ENCODE data around the gene COL9A1. TPM values are rescaled to one million over a fixed set of nuclear protein-coding genes. Genes with fewer than 3 reads are reported as not detected.
"Not testable (repeated sequence)": the region's sequence is repeated elsewhere in the genome, so short reads cannot be mapped to it uniquely, and the experiment has no call there.

COL9A1 gene
- total RNA-seq, 1 experiment from 2014 or later, result not detected

DNA sequence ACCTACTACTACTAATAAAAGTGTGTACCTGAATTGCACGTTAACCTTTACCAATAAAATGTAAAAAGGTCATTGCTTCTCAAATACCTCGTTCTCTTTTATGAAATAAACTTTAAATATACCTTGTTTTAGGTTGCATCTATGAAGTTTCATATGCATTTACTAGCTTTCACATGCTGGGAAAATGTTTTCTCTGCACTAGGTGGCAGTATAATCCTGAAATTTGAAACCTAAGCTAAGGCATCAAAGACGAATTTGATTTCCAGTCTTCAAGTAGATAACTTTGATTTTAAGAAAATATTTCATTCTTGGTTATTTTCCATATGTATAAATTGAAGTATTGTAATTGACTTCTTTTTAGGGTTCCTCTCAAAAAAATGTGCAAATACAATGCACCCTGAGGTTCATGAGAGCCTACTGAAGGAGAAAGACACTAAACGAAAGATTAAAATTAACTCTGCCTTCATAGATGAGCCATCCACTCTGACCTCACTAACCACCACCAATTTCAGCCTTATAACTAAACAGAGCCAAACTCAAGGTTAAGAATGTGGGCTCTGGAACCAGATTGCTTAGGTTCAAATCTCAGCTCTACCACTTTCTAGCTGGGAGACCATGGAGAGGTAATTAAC lies 7.3 kb upstream of the COL9A1 start:
- peak in 1 of 2 experiments; percentile 39 for DNase-seq
- H3K4me3 Mint-ChIP-seq (ENCODE audit: unreplicated experiment), result no peak overlapping the region
- TF ChIP-seq, protein P1, sequence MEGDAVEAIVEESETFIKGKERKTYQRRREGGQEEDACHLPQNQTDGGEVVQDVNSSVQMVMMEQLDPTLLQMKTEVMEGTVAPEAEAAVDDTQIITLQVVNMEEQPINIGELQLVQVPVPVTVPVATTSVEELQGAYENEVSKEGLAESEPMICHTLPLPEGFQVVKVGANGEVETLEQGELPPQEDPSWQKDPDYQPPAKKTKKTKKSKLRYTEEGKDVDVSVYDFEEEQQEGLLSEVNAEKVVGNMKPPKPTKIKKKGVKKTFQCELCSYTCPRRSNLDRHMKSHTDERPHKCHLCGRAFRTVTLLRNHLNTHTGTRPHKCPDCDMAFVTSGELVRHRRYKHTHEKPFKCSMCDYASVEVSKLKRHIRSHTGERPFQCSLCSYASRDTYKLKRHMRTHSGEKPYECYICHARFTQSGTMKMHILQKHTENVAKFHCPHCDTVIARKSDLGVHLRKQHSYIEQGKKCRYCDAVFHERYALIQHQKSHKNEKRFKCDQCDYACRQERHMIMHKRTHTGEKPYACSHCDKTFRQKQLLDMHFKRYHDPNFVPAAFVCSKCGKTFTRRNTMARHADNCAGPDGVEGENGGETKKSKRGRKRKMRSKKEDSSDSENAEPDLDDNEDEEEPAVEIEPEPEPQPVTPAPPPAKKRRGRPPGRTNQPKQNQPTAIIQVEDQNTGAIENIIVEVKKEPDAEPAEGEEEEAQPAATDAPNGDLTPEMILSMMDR (IDR thresholded peaks at IDR 0.05; ENCODE audit: insufficient read depth in 1 of 2, low read depth in 1 of 2, low read length in 1 of 2, severe bottlenecking in 1 of 2, unreplicated experiment in 1 of 2), result peak; percentile 19 to 52
- no peaks in the 10 kb centered on the region for H3K9me3 Mint-ChIP-seq (ENCODE audit: unreplicated experiment)
- H3K9me3 ChIP-seq, result no peaks in the 10 kb centered on the region
- no peaks in the 10 kb centered on the region for H3K36me3 ChIP-seq (ENCODE audit: control insufficient read depth, insufficient read depth, low read length)
- H3K27me3 Mint-ChIP-seq (ENCODE audit: insufficient read depth, unreplicated experiment), result peaks cover 13% of the 10 kb centered on the region
- no peak overlapping the region for H3K4me3 ChIP-seq (ENCODE audit: low read depth, low read length)
- no peaks in the 10 kb centered on the region for H3K4me1 ChIP-seq
- no peak overlapping the region for H3K27ac Mint-ChIP-seq (ENCODE audit: unreplicated experiment)
- POLR2A ChIA-PET, result no interaction called here
- H3K27me3 ChIP-seq (replicated peaks; ENCODE audit: control insufficient read depth, insufficient read depth, low read length), result no peaks in the 10 kb centered on the region
- CTCF ChIA-PET, result interaction anchor here (0.5 to 2.6 kb wide), 15 partner anchors 27 to 701 kb away, joined by 3 to 62 read pairs (median 4); partner anchors contain the start of gene FAM135A
- H3K4me1 Mint-ChIP-seq (ENCODE audit: low read depth, unreplicated experiment), result peaks cover 6% of the 10 kb centered on the region
- no peaks in the 10 kb centered on the region for H3K36me3 Mint-ChIP-seq (ENCODE audit: insufficient read depth, unreplicated experiment)
- BruUV-seq (replicated peaks), result no TSS peak
- intact Hi-C loops (cut with micrococcal nuclease; ENCODE audit: unreplicated experiment), result loop anchor here (1.0 to 10.0 kb wide), 5 partner anchors 59 to 703 kb away; no protein-coding TSS in a partner anchor

- Histone ChIP-seq H3K4me1 (no peaks in the 10 kb centered on the region), H3K4me3 (ENCODE audit: low read depth, low read length) (no peak overlapping the region), H3K9me3 (no peaks in the 10 kb centered on the region), H3K36me3 (ENCODE audit: control insufficient read depth, insufficient read depth, low read length) (no peaks in the 10 kb centered on the region), H3K27me3 (replicated peaks; ENCODE audit: control insufficient read depth, insufficient read depth, low read length) (no peaks in the 10 kb centered on the region)
- H3K4me1 Mint-ChIP-seq (ENCODE audit: low read depth, unreplicated experiment), result peaks cover 6% of the 10 kb centered on the region
- no TSS peak for BruUV-seq (replicated peaks)
- no peaks in the 10 kb centered on the region for H3K9me3 Mint-ChIP-seq (ENCODE audit: unreplicated experiment)
- no peak for DNase-seq
- no peak overlapping the region for H3K27ac Mint-ChIP-seq (ENCODE audit: unreplicated experiment)
- no peaks in the 10 kb centered on the region for H3K36me3 Mint-ChIP-seq (ENCODE audit: insufficient read depth, unreplicated experiment)
- CTCF ChIA-PET, result interaction anchor here (0.6 to 2.6 kb wide), 4 partner anchors 56 to 104 kb away, joined by 3 to 14 read pairs (median 10); partner anchors contain the start of gene FAM135A
- H3K27me3 Mint-ChIP-seq (ENCODE audit: insufficient read depth, unreplicated experiment), result peaks cover 15% of the 10 kb centered on the region
- POLR2A ChIA-PET, result no interaction called here
- H3K4me3 Mint-ChIP-seq (ENCODE audit: unreplicated experiment), result no peak overlapping the region
- intact Hi-C loops (cut with micrococcal nuclease; ENCODE audit: unreplicated experiment), result loop anchor here (1.0 kb wide), 1 partner anchor 88 kb away; no protein-coding TSS in a partner anchor
- TF ChIP-seq, protein P1 (IDR thresholded peaks at IDR 0.05; ENCODE audit: insufficient read depth in 1 of 2, low read depth in 1 of 2, low read length in 1 of 2, severe bottlenecking in 1 of 2, unreplicated experiment in 1 of 2), result no peak
These were observed 6.4 kb upstream of the COL9A1 start for GRCh38 chr6:70309243-70309642.

- intact Hi-C loops (cut with micrococcal nuclease; ENCODE audit: unreplicated experiment); H3K36me3 ChIP-seq (ENCODE audit: control insufficient read depth, insufficient read depth, low read length); H3K27ac Mint-ChIP-seq (ENCODE audit: unreplicated experiment); H3K4me3 Mint-ChIP-seq (ENCODE audit: unreplicated experiment); H3K4me1 Mint-ChIP-seq (ENCODE audit: low read depth, unreplicated experiment); BruUV-seq (replicated peaks); POLR2A ChIA-PET; H3K27me3 ChIP-seq (replicated peaks; ENCODE audit: control insufficient read depth, insufficient read depth, low read length); DNase-seq; H3K4me3 ChIP-seq (ENCODE audit: low read depth, low read length); H3K36me3 Mint-ChIP-seq (ENCODE audit: insufficient read depth, unreplicated experiment); H3K9me3 ChIP-seq; H3K9me3 Mint-ChIP-seq (ENCODE audit: unreplicated experiment); H3K4me1 ChIP-seq: not testable (repeated sequence)
- TF ChIP-seq, protein P1 (IDR thresholded peaks at IDR 0.05; ENCODE audit: insufficient read depth in 1 of 2, low read depth in 1 of 2, low read length in 1 of 2, severe bottlenecking in 1 of 2, unreplicated experiment in 1 of 2), result peak in 1 of 2 experiments; percentile 34
- CTCF ChIA-PET, result interaction anchor here (1.1 kb wide), 1 partner anchor 61 kb away, joined by 7 read pairs; no protein-coding TSS in a partner anchor
- H3K27me3 Mint-ChIP-seq (ENCODE audit: insufficient read depth, unreplicated experiment), result peaks cover 12% of the 10 kb centered on the region
These were observed 5.3 kb upstream of the COL9A1 start for GRCh38 chr6:70308142-70308541.
